ENCODE data around the gene OR10S1. TPM values are rescaled to one million over a fixed set of nuclear protein-coding genes. Genes with fewer than 3 reads are reported as not detected.
"Not testable (repeated sequence)": the region's sequence is repeated elsewhere in the genome, so short reads cannot be mapped to it uniquely, and the experiment has no call there.

The OR10S1 gene, protein sequence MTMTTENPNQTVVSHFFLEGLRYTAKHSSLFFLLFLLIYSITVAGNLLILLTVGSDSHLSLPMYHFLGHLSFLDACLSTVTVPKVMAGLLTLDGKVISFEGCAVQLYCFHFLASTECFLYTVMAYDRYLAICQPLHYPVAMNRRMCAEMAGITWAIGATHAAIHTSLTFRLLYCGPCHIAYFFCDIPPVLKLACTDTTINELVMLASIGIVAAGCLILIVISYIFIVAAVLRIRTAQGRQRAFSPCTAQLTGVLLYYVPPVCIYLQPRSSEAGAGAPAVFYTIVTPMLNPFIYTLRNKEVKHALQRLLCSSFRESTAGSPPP
- total RNA-seq (not detected), polyA plus RNA-seq (not detected)
- long read RNA-seq, donor 1: 0 reads
- long read RNA-seq, donor 2: 0 reads
- long read RNA-seq, donor 3: 0 reads
- long read RNA-seq, donor 4: 0 reads
- long read RNA-seq, donor 5: 0 reads
- long read RNA-seq, donor 6: 0 reads
- long read RNA-seq, donor 7: 0 reads
- long read RNA-seq, donor 8: 0 reads
- long read RNA-seq, donor 9: 0 reads
- long read RNA-seq, donor 10: 0 reads

DNA sequence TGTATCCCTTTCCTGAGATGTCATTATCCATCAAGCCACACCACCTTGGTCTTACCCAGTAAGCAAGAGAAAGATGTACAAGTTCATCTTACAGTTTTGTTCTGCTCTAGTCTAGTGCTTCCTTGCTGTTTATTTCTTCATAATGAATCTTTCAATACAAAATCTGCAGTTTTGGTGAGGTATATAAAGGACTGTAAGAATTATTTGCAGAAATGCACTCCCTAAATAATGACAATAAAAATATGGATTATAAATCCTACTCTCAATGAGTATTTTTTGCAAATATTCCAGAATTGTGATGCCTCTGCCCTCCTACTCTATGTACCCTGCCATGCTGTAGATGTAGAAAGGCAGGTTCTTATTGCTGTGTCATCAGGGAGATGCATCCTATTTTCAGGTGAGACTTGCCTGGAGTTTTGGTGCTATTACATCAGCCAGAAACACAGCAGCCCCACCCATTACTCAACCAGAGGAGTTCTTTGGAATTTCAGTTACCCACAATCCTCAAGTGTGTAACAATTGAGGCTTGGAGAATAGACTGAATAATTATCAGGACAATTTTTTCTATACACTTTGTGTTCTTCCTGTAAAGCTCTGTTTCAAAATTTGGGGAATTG, at the start of gene OR10S1:
OR10S1 (minus strand) TSS at position 51 of the 617 bp plus-strand sequence. CDS start 117 bp downstream, outside the sequence.
- no peak within 1 kb of the TSS for H3K4me3 ChIP-seq
- TF ChIP-seq, protein P1, sequence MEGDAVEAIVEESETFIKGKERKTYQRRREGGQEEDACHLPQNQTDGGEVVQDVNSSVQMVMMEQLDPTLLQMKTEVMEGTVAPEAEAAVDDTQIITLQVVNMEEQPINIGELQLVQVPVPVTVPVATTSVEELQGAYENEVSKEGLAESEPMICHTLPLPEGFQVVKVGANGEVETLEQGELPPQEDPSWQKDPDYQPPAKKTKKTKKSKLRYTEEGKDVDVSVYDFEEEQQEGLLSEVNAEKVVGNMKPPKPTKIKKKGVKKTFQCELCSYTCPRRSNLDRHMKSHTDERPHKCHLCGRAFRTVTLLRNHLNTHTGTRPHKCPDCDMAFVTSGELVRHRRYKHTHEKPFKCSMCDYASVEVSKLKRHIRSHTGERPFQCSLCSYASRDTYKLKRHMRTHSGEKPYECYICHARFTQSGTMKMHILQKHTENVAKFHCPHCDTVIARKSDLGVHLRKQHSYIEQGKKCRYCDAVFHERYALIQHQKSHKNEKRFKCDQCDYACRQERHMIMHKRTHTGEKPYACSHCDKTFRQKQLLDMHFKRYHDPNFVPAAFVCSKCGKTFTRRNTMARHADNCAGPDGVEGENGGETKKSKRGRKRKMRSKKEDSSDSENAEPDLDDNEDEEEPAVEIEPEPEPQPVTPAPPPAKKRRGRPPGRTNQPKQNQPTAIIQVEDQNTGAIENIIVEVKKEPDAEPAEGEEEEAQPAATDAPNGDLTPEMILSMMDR (IDR thresholded peaks at IDR 0.05): no peak
- no peak for TF ChIP-seq POLR2A (IDR thresholded peaks at IDR 0.05)
- no peak within 1 kb of the TSS for H3K27ac ChIP-seq
- peaks cover 0 to 7% (median 0%) of the 10 kb centered on the region in 3 donors for H3K9me3 ChIP-seq (replicated peaks in 1 of 3)
- DNase-seq: no peak
- intact Hi-C loops (cut with DNase I): no loop called here
- H3K27me3 ChIP-seq: no peaks in the 10 kb centered on the region
- H3K36me3 ChIP-seq (replicated peaks in 1 of 2): no peaks in the 10 kb centered on the region
- H3K4me1 ChIP-seq (replicated peaks in 1 of 2): no peaks in the 10 kb centered on the region

DNA sequence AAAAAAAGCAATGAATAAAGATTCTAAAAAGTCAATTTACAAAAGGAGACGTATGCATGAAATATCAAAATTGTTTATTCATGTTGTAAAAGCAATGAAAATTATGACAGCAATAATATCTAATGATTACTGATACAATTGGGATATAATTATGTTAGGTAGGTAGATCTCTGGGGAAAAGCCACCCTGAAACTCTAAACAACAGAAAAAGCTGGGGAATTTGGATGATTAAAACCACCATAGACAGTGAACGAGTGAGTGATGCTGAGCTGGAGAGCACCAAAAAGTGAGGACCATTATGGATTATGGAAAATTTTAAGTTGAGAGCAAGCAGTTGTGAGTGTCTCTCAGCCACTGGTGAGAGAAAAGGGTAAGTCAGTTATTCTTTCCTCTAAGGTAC, 48.9 kb upstream of the OR10S1 start, which contains the start of gene OR10G8:
OR10G8 (plus strand) TSS at position 301 of the 400 bp plus-strand sequence. CDS start 2,825 bp downstream, outside the sequence.
- TF ChIP-seq POLR2A (IDR thresholded peaks at IDR 0.05): no peak
- TF ChIP-seq, protein P1 (IDR thresholded peaks at IDR 0.05): no peak
- Histone ChIP-seq H3K27me3 (no peaks in the 10 kb centered on the region), H3K9me3 (replicated peaks in 1 of 3) (no peaks in the 10 kb centered on the region), H3K27ac (no peak within 1 kb of the TSS), H3K4me3 (no peak within 1 kb of the TSS), H3K4me1 (replicated peaks in 1 of 2) (no peaks in the 10 kb centered on the region), H3K36me3 (replicated peaks in 1 of 2) (no peaks in the 10 kb centered on the region)
- DNase-seq: no peak
- 36 to 59% (median 51%) methylated on average over 2 of the region's 2 CpGs for WGBS, 4 donors
- intact Hi-C loops (cut with DNase I): no loop called here

DNA sequence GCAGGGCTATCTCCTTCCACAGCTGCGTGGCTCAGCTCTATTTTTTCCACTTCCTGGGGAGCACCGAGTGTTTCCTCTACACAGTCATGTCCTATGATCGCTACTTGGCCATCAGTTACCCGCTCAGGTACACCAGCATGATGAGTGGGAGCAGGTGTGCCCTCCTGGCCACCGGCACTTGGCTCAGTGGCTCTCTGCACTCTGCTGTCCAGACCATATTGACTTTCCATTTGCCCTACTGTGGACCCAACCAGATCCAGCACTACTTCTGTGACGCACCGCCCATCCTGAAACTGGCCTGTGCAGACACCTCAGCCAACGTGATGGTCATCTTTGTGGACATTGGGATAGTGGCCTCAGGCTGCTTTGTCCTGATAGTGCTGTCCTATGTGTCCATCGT, 38.3 kb upstream of the OR10S1 start:
- DNase-seq; H3K27ac ChIP-seq; H3K4me1 ChIP-seq (replicated peaks in 1 of 2); intact Hi-C loops (cut with DNase I); H3K36me3 ChIP-seq (replicated peaks in 1 of 2); H3K4me3 ChIP-seq; H3K9me3 ChIP-seq (replicated peaks in 1 of 3); H3K27me3 ChIP-seq: not testable (repeated sequence)
- 80 to 92% (median 88%) methylated on average over 4 to 7 of the region's 9 CpGs for WGBS, 4 donors

DNA sequence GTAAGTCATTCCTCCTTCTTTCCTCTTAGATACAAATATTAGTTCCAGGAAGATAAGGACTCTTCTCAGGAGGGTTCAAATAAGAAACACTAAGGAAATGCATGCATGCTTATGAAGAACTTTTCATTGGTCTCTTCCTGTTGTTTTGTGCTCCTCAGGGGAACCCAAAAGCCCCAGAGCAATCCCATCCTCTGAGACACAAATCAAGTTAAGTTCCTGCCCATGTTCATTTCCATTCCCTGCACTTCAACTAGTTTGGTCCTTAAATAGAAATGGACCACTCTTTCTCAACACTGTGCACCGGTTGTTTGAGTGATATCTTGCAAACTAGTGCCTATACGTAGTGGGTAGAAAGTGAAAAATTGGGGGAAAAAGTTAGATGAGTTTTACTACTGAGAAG, 35.1 kb upstream of the OR10S1 start, which contains the start of gene OR10G4:
OR10G4 (plus strand) TSS at position 301 of the 400 bp plus-strand sequence. CDS start 2,578 bp downstream, outside the sequence.
- Histone ChIP-seq H3K27me3 (no peaks in the 10 kb centered on the region), H3K9me3 (replicated peaks in 1 of 3) (no peaks in the 10 kb centered on the region), H3K4me1 (replicated peaks in 1 of 2) (no peaks in the 10 kb centered on the region), H3K36me3 (replicated peaks in 1 of 2) (no peaks in the 10 kb centered on the region), H3K4me3 (no peak within 1 kb of the TSS), H3K27ac (no peak within 1 kb of the TSS)
- DNase-seq: no peak
- 61 to 78% (median 68%) methylated on average over 2 of the region's 2 CpGs for WGBS, 4 donors
- intact Hi-C loops (cut with DNase I): no loop called here
- TF ChIP-seq POLR2A (IDR thresholded peaks at IDR 0.05): no peak
- TF ChIP-seq, protein P1 (IDR thresholded peaks at IDR 0.05): no peak

Data from adrenal gland (tissue), 19 donors.